Prostate gland (tissue), 2 donors: ENCODE data around the gene FOXN1.

ENCODE experiments used
- CTCF ChIP-seq, 4 experiments: fragments of 200-600 bp in 2 of 4; fragments of 450-650 bp in 2 of 4; sonication (generic) in 2 of 4; IDR thresholded peaks; 1 replicate in 3 of 4; 2 replicates in 1 of 4; pipeline ENCODE4 v1.5.1; 2016 to 2019; ENCODE audit warnings: antibody characterized with exemption in 4 of 4, mild to moderate bottlenecking in 2 of 4, moderate library complexity in 2 of 4
- POLR2A ChIP-seq: fragments of 450-650 bp; IDR thresholded peaks from one replicate; pipeline ENCODE4 v1.6.1; 2016; ENCODE audit warnings: antibody characterized with exemption, mild to moderate bottlenecking
- POLR2AphosphoS5 ChIP-seq: sonication (generic); formaldehyde crosslinking; IDR thresholded peaks from one replicate; pipeline ENCODE4 v1.6.1; 2017; ENCODE audit warnings: antibody characterized with exemption

- TF ChIP-seq CTCF (IDR thresholded peaks at IDR 0.05) (no peak), POLR2A (no peak), POLR2AphosphoS5 (no peak)
Observed at GRCh38 chr17:28514561-28515002, 8.4 kb downstream of the FOXN1 start.
